KBM-7 (cell line): ENCODE results near the gene RIBC1.
A peak's percentile ranks its signal among the peaks of the same experiment; 100 is the strongest.
"Not testable (repeated sequence)": the region's sequence is repeated elsewhere in the genome, so short reads cannot be mapped to it uniquely, and the experiment has no call there.

ENCODE experiments used
- DNase-seq: peaks from one replicate; pipeline ENCODE4 v3.0.0-alpha.2; 2015
- in situ Hi-C: fragments of 300-500 bp; cut with MboI; formaldehyde crosslinking; loops from 2 replicates; pipeline ENCODE4 v1.14.3; 2020; ENCODE audit warnings: low sequenced_read_pairs, low pct_unique_long_range_greater_than_20kb, mixed read lengths

Gene RIBC1

DNA sequence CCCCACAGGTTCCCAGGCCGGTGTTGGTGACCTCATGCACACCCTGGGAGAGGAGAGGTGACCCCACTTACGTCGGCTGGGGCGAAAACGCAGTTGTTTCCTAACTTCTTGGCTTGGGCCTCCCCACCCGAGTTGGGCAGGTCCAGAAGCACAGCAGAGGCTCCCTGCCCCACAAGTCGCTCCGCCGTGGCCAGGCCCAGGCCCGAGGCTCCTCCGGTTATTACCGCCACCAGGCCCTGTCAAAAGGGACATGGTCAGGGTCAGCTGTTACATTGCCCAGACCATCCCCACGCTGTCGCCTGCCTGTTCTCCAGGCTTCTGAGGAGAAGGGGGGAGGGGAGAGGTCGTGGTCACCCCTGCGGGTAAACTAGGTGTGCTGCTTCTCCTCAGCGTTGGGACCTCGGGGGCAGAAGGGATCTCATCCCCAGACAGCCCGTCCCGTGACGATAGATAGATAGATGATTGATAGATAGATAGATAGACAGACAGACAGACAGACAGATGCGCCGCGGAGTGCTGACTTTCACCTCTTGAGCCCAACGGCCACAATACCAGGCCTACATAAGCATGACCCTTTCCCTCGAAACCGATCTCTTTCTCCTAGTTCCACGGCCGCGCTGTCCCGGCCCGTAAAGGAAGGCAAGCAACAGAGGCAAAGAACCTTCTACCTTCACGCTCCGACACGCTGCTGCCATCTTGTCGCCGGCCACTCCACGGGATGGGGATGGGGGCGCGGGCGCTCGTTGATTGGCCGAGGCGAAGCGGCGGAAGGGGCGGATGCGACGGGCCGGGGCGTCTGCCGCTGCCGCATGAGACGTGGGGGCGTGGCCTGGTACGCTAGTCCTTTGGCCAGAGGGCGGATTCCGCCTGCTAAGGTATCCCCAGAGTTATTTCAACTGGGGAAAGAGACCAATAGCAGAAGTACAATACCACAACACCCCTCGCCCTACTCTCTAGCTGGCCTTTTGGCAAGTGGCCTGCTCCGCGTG lies 11.3 kb downstream of the RIBC1 start, which contains the start of gene HSD17B10:
HSD17B10 (minus strand) TSS at position 720 of the 989 bp plus-strand sequence; CDS start at position 695, 25 bp downstream.
- peak; percentile 95 for DNase-seq
- in situ Hi-C loops: no loop called here

DNA sequence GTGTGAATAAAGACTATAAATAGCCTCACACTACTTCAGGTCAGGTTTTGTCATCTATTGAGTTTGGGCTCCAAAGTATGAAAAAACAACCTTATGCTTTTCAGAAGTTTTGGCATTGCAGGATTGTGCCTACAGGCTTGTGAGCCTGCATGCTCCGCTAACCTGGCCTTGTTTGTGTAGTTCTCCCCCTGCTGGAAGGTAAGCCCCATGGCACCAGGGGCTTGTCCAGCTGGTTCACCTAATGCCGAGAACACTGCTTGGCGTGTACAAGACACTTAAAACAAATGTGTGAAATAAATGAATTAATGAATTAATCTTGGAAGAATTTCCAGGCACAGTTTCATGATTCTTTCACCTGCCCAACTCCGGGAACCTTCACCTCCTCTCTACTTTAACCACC lies 13.3 kb downstream of the RIBC1 start:
- in situ Hi-C loops: no loop called here
- DNase-seq: peak; percentile 83

DNA sequence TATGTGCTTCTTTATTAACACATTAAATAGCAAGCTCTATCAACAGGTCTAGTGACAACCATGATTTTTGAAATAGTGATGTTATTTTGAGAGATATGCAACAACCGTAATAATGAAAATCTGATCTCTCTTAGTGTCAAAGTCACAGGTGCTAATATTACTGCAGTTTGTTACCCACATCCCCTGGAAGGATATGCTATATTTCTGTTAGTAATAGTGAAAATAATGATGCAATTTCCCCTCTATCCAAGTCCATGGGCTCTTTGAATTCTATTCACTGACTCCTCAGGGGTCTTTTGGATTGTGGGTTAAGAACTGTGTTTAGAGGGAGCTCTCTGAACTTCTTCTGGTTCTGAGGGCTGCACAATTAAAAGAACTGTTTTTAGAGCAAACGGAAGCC lies 14.5 kb downstream of the RIBC1 start:
- no peak for DNase-seq
- in situ Hi-C loops: no loop called here

DNA sequence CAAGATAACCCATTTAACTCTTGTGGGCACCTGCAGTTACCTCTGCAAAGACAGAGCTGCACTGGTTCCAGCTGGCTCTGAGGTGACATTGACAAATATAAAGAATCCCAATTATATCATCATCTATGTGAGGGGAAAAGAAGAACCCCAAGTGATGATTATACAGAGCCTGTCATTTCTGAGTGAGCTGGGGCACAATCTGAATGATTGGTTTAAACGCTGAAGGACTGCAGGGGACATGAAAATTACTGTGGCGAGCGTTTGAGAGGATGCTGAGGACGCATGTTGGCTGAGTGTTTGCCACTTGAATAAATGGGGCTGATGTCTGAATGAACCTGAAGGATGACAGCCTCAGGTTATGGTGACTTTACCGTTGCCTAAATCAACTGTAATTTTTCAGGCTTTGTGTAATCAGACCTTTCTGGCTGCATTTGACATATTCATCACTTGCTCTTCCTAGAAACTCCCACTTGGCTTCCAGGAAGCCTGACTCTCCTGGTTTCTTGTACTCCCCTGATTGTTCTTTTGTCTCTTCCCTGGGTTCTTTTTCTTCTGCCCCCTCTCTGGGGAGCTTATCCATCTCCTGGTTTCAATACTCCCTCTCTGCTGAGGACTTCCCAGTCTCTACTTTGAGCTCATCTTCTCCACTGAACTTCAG lies 15.6 kb downstream of the RIBC1 start:
- DNase-seq: no peak
- in situ Hi-C loops: no loop called here

DNA sequence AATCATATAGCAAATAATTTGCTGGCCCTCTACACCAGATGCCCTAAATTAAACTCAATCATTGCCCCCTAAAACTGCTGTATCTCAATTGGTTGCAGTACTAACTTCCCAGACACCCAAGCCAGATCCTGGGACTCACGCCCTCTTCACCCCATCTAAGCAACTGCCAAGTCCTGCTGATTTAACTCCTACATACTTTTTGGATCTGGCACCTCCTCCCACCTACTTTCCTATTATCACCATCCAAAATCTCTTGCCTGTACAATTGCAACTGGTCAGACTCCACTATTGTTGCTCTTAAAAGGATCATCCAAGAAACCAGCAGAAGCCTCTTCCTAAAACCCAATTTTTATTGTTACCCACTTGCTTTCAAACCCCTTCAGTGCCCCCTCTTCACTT lies 16.2 kb downstream of the RIBC1 start:
- in situ Hi-C loops: no loop called here
- DNase-seq: no peak

DNA sequence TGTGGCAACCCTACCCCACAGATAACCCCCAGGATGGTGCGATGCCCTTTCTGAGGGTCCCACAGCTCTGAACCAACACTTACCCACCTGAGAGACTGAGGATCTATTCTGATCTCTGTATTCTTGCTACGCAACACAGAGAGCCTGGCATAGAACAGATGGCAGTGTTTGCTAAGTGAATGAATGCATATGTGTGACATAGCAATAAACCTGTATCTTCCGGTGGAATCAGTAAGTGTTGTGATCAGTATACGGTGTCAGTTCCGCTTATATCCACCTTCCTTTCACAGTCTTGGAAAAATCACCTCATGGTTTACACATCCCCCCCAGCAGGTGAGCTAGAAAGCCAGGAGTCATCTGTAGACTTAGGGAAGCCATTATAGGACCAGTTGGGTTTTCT lies 17.4 kb downstream of the RIBC1 start:
- in situ Hi-C loops: loop anchor here (10.0 kb wide), 1 partner anchor 125 kb away; no protein-coding TSS in a partner anchor
- no peak for DNase-seq

DNA sequence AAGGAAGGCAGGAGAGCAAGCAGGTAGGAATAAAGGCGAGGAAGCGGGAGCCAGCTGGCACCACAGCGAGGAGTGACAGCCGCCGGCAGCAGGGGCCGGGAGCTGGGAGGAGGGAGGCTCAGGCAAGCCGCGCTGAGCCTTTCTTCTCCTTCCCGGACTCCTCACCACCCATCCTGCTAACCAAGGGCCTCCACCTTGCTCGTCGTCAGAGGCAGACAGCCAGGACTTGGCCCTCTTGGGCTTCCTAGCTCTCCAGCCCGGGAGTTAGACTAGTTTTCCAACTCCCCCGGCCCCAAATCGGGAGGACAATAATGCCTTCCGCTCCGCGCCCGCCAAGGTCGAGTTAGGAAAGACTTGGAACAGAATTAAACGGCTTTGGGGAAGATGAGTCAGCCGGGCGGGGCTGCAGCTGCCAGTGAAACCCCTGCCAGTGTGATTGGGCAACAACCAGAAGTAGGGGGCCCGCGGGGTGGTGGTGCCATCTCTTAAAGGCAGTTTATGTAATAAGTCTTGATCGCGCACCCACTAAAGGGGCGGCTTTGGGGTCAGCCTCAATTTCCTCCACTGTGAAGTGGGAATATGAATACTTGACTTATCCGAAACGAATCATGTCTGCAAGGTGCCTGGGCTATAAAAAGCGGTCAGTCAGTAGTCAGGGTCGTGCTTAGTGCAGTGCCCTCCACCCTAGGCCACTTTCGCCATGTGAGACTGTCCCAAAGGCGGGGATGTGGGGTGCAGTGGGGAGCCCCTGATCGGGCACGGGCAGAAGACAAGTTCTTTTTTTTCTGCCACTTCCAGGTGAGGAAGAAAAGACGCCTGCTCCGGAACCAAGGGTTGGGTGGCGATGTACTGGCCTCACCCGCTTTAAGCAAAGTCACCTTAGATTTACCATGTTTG lies 18.2 kb downstream of the RIBC1 start:
- DNase-seq: peak; percentile 59
- in situ Hi-C loops: loop anchor here (10.0 kb wide), 1 partner anchor 126 kb away; no protein-coding TSS in a partner anchor

DNA sequence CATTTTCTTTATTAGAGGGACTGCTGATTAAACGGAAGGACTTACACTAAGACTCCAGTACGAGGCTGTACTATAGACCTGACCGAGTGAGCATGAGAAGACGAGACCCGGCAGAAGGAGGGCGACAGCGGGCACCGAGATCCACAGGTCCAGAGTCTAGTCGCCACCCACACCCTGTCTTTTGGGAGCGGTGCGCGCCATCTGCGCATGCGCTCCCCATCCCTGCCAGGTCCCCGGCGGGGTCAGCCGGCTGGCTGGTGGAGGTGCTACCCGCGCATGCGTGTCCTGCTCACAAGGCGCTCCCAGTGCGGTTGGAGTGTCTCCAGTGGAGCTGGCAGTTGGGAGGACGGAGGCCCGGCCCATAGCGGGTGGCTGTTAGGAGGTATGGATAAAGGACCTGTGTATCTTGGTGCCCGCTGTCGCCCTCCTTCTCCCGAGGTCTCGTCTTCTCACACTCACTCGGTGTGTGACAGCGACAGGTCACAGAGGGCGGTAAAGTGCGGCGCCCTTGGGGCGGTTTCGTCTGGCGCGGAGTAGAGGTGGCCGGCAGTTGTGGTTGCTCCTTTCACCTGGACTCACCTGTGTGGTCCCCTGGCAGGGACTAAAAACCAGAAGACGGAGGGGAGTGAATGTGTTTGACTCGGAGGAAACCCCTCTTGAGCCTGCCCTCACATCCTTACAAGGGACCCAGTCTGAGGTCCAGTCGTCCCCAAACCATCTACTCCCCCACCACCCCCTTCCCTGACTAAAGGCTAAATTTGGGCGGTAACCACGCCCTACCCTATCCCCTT lies 19.1 kb downstream of the RIBC1 start:
- peak; percentile 79 for DNase-seq
- in situ Hi-C loops: loop anchor here (10.0 kb wide), 1 partner anchor 127 kb away; no protein-coding TSS in a partner anchor

DNA sequence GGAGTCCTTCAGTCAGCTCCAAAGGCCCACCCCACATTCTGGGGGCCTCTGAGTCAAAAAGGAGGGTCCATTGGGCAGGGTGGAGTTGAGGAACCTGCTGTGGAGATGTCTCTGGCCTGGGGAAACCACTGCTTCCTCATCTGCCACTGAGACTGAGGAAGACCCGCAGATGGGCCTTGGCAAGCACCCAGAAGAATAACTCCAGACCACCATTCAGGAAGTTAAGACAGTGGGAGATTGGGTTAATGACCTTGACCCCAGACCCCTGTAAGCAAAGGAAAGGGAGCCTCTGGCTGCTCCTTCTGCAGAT lies 19.6 kb downstream of the RIBC1 start:
- in situ Hi-C loops: loop anchor here (10.0 kb wide), 1 partner anchor 127 kb away; no protein-coding TSS in a partner anchor
- peak; percentile 85 for DNase-seq

DNA sequence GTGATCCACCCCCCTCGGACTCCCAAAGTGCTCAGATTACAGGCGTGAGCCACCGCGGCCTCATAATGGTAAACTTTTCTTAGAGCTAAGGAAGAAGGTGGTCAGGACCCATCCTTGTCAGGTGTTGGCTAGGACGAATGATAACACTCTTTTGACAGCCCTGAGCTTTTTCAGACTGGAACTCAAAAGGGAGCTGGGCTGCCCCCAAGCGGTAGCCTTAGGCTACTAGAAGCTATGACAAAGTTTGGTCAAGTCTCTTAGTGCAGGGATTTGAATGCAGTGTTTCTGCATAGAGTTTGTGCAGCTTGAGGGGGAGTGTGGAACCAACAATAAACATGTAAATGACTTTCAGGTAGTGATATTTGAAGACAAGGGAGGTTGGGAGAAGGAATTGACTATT lies 23.3 kb downstream of the RIBC1 start:
- in situ Hi-C loops: loop anchor here (10.0 kb wide), 1 partner anchor 131 kb away; no protein-coding TSS in a partner anchor
- DNase-seq: peak; percentile 66

DNA sequence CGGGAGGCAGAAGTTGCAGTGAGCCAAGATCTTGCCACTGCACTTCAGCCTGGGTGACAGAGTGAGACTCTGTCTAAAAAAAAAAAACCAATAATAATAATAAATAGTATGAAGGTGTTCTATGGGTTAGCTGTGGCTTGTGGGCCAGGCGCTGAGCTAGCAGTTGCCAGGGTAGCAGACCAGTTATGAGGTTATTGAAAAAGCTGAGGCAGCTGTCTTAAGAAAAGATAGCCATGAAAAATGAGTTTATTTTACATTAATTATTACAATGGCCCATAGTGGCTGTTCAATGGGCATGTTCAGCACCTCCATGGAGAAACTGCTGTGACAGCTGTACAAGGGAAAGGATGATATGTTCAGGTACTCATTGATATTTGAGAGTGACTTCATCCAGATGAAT lies 24.8 kb downstream of the RIBC1 start:
- no peak for DNase-seq
- in situ Hi-C loops: loop anchor here (10.0 kb wide), 1 partner anchor 133 kb away; no protein-coding TSS in a partner anchor

DNA sequence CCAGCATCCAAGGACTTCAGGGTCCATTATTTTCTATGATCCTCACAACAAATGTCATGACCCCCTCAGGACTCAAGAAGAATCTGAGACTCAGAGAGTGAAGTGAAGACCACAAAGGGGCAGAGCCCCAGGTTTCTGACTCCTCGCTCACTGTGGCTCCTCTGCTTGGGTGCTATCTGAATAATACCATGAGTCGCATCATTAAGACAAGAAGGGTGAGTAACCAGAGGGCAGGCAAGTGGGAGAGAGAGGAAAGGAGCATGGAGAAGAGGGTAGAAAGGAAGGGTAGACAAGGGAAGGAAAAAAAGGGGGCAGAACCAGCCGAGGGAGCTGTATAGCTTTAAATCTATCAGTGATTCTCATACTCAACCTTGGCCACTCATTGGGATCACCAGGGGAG lies 27.0 kb downstream of the RIBC1 start:
- no peak for DNase-seq
- in situ Hi-C loops: loop anchor here (10.0 kb wide), 1 partner anchor 135 kb away; no protein-coding TSS in a partner anchor

DNA sequence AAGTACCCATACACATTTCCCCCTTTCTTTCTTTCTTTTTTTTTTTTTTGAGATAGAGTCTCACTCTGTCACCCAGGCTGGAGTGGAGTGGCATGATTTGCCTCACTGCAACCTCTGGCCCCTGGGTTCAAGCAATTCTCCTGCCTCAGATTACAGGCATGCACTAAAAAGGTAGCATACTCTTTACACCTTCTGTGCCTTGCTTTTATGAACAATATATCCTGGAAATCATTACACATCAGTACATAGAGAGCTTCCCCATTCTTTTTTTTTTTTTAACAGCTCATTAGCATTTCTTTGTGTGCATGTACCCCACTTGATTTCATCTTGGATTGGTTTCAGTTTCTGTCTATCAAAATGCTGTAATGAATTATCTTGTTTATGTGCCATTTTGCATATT lies 30.1 kb downstream of the RIBC1 start:
- no peak for DNase-seq
- in situ Hi-C loops: no loop called here

DNA sequence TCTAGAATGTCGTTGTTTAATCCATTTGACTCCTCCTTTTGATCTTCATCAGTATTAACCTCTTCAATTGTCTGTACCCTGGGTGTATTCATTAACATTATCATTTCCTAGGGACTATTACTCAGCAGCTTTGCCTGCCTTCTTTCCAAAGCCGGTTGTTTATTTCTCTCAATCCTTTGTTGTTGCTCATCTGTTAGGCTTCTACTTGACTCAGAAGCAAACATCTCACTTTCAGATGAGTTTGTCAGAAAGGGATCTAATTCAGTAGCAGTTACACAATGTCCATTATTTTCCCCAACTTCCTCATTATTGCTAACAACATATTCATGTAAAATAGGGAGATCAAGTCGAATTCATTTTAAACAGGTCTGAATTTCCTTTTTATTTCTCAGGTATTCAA lies 33.6 kb downstream of the RIBC1 start:
- DNase-seq: no peak
- in situ Hi-C loops: no loop called here

DNA sequence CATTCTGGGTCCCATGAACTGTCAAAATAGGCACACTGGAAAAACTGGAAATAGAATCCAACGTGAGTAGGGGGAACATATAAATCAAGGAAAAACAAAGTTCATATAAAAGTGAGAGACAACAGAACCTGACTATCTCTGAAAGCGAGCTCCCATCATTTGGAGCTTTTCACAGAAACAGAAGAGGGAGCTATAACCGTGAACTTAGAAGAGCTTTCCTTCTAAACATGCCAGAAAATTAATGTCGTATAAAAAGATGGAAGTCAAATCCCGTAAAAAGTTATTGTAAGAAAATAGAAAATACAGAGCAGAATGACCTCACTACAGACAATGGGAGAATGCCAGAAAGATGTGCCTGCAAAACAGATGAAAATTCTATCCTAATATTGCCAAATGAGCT lies 35.4 kb downstream of the RIBC1 start:
- in situ Hi-C loops: no loop called here
- DNase-seq: no peak

DNA sequence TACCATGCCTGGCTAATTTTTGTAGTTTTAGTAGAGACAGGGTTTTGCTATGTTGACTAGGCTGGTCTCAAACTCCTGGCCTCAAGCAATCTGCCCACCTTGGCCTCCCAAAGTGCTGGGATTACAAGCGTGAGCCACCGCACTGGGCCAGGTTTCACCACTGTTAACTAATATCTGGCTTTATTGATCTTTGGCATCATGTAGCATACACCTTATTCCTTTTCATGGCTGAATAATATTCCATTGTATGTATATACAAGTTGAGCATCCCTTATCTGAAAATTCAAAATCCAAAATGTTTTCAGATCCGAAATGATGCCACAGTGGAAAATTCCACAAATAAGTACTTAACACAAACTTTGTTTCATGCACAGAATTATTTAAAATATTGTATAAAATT lies 46.0 kb downstream of the RIBC1 start:
- DNase-seq: not testable (repeated sequence)

DNA sequence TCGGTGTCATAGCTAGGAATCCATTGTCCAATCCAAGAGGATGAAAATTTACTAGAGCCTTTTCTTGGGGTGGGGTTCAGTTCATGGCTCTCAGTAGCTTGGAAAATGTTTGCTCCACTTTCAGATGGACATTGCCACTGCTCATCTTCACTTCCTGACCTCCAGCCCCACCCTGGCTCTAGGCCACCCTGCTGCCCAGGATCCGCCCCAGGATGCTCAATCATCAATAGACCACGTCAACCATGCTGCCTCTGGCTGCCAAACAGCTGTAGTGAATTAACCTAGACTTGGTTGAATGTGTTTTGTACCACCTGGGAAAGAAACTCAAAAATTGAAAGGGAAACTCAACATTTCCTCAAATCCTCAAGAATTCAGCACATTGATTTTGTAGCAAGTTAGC lies 48.7 kb downstream of the RIBC1 start:
- in situ Hi-C loops: no loop called here
- no peak for DNase-seq

More for the DNA sequence above, 46.0 kb downstream of the RIBC1 start:
- in situ Hi-C loops: not testable (repeated sequence)

DNA sequence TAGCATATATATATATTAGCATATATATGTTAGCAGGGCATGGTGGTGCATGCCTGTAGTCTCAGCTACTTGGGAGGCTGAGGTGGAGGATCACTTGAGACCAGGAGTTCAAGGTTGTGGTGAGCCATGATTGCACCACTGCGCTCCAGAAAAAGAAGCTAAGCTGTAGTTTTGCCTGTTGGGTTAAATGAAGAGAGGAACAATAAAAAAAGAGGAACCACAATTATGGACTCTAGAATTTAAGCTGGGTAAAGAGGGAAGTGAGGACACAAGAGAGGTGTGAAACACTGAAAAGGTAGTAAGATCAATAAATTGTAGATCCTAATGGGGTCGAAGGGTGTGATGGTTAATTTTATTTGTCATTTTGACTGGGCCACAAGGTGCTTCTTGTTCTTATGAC lies 52.0 kb downstream of the RIBC1 start:
- in situ Hi-C loops: no loop called here
- peak; percentile 89 for DNase-seq
